ENCODE measurements around the gene FBXW8.

FBXW8 gene

DNA sequence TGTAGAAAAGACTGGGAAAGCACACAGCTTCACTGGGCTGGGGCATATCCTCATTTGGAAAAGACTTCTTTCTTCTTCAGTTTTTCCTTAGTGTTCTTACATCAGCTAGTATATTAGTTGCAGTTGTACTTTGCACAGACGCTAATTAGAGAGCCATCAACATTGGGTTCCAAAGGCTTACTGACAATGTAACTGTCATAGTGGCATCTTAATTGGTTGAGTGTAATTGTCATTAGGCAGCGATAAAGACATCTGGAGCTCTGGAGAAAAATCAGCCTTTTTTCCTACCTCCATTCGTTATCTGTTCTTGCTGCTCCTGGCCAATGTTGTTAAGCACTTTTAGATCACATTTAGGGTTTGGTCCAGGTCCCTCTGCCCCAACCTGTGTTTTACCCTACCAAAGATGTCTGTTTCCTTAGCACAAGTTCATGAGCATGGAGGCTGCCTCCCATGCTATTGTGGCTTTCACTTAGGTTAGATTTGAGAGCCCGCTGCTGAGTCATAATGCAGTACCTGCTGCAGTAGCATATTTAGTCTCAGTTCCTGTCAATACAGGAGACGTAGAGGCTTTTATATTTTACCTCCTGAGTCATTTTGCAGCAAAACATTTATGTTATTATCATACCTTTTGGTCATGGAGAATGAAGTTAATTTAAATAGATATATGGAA lies 49.2 kb downstream of the FBXW8 start:
- peak in 1 of 2 experiments; percentile 6 for DNase-seq

DNA sequence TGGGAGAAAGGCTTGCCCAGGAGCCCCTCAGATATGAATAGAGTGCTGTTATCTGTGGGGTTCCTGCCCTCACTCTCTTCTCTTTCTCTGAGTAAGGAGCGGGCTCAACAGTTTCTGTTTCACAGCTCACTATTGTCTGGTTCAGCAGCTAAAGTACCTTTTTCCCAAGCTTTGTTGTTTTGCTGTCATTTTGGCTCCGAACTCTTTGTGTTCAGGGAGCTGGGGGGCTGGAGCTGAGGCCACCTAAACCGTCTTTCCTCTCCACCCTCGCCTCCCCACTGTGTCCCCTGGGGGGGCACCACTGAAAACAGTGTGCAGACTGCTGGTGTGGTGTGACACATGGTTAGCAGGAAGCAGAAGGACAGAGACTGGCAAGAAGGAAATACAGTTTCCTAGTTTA lies 51.4 kb downstream of the FBXW8 start:
- no peak for DNase-seq

DNA sequence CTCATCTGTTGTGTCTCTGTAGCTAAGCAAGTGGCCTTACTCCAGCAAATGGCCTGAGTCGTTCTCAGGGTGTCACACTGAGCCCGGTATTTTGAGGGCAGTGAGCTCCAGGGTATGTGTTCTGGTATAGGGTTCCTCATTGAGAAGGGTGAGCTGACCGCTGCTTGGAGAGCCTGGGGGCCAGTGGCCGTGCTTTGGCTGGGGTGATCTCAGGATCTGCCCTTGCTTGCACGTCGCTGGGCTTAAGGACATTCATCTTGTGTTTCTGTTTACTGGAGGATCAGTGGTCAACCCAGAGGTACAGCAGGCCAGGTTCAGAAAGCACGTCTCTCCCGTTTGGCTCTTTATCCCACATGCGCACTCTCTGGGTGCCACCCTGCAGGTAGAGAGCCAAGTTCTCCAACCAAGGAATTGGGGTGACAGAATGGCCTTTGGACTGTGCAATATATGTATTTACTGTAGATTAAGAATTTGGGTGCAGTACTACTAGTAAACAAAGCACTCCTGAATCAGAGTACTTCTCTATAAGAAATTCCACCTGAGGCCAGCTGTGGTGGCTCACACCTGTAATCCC lies 52.1 kb downstream of the FBXW8 start:
- no peak for DNase-seq

DNA sequence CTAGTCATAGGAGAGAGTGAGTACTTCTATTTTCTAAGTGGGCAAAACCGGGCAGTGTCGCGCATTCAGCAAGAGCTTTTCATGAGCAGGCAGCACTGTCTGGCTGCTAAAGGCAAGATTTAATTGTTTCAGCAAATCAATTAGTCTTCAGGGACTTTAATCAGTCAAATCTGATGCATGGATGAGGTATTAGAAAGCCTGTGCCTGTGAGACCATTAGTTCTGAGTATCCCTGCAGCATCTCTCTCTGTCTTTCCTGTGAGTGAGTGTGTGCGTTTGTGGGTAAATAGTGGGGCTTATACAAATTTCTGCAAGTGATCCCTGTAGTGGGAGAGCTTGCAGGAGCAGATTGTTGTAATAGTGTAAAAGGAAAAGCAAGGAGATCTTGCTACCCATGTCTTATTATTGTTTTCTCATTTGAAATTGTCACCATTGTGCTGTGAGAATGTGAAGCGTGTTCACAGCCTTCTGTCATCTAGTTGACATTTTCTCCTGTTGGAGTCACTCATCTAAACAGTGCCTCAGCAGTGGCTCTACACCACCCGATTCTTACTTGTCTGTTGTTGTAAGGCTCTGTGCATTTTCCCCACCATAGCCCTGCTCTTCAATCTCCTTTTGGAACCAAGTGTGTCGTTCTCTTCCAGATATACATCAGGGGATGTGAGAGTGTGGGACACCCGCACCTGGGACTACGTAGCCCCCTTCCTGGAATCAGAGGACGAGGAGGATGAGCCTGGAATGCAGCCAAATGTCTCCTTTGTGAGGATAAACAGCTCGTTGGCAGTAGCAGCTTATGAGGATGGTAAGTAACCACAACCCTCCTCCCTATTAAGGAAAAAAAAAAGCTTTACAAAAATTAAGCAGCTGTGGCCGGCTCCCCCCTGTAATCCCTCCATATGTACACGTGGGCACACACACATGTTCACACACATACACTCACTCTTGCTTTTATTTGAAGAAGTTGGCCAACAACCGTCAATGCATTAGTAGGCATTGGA lies 53.6 kb downstream of the FBXW8 start:
- DNase-seq: no peak

DNA sequence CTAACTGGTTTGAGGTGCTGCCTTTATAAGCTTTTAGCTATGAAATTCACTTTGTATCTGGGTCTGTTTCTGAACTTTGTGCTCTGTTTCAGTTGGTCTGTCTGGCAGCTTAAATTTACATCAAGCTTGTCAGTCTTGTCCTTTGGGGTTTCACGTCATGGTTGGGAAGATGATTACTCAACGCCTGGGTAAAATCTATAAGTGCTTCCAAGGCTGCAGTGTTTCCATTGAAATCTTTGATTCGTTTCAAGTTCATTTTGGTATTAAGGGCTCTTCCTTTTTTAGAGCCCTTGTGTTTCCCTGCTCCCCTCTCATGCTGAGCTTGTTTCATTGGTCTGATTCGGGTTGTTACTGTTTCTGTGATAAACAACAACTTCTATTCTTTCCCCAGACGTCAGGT lies 58.2 kb downstream of the FBXW8 start:
- DNase-seq: no peak

DNA sequence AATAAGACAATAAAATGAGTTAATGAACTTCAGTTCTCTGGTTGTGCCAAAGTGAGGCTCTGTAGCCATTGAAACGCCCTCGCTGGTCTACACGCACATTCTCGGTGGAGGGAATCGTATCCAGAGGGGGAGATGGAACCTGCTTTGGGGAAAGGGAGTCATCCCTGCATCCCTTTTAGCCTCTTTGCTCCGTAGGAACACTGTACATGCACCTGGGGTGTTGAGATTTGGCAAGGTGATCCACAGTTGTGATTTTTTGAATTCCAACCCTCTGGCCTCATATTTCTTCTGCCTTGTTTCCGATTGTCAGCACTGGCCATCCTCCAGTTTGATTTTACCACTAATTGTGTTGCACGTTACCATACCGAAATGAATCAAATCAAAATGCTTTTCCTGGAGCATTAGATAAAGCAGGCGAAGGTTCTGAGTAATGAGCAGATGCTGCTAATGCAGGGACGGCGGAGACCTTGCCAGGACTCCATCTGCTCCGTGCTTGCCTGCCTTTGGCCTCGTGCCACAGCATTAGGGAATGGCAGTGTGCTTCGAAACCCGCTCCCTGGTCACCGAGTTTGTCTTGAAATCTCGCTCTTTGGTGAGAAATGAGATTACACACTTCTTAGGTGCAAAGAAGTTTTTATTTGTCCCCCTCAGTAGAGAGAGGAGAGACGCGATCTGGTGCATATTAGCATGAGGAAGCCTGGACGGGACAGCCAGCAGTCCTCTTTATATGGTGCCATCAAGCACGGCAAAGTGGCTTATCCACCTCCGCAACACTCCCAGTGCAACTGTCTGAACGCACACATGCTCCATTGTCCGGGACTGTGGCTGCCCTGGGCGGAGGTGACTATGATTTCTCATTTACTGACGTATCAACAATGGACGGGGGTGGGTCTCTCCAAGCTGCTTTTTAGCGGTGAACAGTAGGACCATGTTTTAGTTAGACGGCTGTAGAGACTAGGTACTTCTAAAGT lies 59.1 kb downstream of the FBXW8 start:
- no peak for DNase-seq

DNA sequence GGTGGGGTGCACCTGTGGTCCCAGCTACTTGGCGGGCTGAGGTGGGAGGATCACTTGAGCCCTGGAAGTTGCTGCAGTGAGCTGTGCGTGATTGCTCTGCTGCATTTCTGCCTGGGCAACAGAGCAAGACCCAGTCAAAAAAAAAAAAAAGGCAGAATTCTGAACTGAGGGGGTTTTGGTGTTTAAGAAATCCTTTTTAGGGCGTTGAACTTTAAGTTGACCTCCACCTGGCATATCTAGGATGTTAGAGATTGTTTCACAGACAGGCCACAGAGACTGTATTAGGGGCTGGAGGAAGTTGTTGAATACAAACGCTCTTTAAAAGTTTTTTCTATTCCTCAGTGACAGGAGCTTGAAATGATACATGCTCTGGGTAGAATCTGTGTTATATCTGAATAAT lies 60.5 kb downstream of the FBXW8 start:
- no peak for DNase-seq

DNA sequence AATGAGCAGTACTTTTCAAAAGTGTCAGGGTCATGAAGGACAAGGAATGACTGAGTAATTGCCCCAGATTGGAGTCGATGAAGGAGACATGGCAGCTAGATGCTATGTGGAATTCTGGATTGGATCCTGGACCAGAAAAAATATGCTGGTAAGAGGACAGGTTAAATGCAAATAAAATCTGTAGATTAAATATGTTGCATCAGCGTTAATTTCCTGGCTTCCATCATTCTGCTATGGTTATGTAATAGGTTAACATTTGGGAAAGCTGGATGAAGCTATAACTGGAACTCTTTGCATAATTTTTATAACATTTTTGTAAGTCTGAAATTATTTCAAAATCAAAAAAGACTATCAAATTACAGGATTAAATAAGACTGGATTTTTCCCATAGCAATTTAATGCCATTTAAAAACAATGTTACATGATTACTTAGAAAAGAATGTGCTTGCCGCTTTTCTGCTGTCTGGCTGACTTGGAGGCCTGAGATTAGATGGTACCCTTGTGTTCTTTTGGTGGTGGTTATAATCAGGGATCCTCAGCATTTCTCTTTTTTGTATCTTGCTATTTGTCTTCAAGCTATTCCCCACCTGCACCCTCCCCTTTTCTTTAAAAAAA lies 65.1 kb downstream of the FBXW8 start:
- no peak for DNase-seq

DNA sequence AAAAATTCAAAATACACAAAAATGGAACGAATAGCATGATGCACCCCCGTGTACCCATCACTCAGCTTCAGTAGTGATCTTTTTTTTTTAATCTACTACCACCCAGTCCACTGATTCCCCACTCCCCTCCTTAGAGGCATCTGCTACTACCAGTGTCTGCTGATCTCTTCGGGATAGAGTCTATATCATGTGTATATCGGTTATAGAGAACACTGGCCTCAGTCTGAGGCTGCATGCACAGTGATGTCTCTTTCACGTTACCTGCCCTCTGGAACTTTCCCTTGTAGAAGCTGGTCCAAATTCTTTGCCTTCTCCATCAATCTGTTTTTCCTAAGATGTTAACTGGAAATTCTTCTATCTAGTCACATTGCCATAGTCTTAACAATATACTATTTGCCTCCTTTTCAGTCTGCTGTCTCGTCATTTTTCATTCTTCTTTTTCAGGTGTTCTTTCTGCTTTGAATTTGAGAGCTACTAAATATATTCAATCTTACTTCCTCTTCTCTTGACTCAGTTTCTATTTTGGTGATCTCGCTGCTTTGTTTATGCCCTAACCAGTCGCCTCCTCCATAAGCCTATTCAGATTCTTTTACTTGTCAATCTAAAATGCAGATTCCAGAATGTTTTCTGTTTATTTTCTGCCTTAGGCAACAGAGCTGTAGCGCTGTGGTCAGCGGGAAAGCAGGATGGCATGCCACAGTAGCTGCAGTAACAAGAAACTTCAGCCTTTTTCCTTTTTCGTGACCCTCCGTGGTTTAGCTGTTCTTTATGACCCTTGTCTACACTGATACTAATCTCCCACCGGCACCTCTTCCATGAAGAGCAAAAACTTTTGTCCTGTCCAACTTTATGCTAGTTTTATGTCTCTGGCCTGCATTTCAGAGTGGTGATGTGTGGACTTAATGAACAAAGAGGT lies 67.0 kb downstream of the FBXW8 start:
- no peak for DNase-seq

DNA sequence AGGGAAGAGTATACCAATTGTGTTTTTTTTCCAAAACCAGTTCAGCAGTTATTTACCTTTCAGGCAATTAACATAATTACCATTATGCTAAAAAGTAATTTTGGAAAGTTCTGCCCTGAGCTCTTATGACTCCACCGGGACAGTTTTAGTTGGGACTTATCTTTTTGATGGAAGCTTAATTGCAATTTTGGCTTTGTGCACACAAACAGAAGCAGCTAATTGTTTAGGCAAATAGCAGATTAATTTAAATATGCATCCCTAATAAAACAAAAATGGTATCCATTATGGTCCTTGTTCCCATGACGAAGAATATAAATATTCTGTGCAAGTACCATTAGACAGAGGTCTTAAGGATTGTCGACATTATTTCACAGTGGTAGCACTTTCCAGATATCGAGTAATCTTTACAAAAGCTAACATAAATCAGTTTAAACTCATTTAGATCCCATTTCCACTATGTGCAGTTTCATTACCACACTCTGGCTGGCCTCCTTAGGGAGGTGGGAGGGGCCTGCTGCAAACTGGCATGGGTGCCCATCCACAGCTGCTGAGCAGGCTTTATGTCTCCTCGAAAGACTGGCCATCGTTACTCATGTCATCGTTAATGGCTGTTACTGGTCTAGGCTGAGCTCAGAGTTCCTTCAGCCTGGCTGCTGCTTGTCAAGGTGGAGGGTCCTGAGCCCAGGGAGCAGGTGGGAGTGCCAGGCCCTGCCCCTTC lies 68.2 kb downstream of the FBXW8 start:
- DNase-seq: no peak

DNA sequence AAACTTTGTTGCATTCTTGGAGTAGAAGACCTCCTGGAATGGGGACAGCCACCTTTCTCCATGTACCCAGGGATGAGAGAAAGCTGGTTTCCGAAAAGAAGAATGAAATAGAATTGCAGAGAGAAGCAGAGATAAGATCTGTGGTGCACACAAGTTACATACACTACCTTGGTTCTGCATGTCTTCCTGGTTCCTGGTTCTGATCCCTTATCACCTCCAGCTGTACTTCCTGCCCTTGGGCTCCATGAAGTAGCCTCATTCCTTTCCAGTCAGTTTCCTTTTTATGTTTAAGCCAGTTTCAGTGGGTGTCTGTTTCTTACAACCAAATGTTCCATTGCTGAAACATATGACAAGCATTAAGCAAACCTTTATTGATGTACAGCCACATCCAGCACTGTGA lies 69.3 kb downstream of the FBXW8 start:
- DNase-seq: no peak

DNA sequence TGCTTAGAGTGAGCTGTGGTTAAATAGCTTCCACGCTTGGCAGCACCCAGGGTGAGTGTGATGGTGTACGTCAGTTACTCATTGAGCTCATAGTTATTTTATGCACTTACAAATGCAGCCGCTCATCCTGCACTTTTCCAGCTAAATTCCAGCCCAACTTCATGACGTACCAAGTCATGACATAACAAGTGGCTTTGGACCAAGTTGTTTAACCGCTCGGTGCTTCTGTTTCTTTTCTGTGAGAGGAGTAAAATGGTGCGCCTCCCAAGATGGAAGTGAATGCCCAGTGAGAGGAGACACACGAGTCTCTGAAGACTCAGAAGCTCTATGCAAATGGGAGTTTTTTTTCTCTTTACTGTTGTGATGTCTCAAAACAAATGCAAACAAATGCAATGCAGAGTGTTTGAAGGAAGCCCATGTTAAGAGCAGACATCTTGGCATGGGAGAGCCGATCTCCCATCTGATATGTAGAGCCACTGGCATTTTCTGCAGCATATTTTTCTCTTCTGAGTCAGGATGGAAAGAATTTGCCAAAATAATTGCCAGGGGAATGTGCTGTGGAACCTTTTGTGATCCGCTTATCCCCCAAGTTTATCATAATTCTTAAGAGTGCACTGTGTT lies 72.2 kb downstream of the FBXW8 start:
- DNase-seq: no peak

DNA sequence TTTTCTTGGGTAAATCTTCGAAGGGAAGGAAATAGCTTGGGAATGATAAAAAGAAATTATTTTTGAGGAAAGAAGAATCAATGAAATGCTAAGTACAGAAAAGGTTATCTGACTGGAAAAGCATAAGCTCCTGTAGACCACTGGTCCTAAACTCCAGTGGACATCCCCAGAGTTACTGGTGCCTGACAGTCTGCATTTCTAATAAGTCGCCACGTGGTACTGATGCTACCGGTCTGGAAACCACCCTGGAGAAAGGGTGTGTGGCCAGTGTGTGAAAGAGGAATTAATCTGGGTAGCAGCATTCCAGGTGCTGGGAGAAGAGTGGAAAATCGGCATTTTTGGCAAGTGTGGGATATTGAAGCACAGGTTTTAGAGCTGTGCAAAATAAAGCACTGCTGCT lies 73.3 kb downstream of the FBXW8 start:
- DNase-seq: no peak

DNA sequence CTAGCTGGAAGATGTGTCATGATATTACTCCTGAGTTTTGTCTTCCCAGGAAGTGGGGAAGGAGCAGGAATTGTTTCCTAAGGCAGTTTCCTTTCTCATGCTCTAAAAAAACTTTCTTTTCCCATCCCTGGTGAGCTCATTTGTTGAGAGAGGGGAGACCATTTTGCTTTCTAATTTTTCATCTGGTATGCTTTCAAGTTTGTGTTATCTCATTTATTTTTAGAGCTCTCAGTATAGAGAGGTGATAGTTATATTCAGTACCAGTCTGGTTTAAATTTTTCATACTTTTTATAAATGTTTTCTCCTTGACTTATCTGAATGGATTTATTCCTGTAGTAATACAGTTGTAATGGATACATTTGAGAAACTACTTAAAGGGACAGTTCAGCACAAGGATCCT lies 79.6 kb downstream of the FBXW8 start:
- no peak for DNase-seq

DNA sequence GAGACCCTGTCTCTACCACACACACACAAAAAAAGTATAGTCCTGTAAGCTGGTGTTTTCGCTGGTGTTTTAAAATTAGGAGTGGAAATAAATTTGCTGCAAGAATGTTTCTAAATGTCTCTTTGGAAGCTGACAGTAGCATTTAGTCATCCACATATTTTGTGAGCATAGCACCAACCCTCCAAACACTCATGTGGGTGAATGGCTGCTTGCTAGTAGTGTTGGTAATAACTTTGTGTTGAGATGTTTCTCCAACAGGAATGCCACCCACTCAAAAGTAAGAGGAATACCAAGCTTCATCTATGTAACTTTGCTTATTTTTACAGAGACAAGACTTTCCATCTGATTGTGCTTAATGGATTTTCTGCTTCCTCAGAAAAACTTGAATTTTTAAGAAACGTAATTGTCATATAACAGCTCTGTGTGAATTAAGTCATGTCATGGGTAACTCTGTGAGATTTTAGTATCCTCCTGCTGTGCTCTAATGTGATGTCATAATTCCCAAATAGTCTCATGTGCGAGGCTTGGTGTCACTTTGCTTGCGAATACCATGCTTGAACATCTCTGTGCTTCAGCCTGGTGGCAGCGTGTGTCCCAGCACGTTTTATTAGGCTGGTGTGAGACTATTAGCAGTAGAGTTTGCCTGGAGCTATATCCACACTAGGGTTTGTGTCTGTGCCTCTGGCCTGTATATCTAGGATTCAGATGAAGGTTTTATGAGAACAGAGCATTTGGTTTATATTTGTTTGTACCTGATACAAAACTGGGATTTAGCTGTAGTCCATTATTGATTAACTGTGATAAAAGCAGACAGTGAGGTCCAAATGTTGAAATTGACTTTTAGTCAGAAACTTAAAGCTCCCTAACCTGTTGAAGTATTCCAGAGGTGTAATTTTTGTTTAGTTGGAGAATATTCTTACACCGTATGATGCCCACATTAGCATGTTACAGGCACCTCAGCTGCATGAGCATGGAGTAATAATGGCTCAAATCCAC lies 80.5 kb downstream of the FBXW8 start:
- no peak for DNase-seq

DNA sequence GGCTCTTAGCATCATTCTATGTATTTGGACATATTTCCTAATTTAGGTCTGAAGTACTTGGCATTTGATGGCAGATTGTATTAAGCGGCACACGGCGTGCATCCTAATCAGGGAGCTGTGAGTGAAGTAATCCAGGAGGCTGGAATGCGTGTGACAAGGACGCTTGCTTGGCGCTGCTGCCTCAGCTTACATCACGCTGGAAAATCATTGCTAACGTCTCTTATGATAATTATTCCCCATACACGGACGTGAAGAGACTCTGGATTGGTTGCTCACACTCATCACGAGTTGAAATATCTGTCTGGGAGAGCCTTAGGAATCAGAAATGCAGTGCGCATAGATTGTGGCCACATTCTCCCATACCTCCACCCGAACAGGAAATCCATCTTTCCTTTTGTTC lies 85.3 kb downstream of the FBXW8 start:
- no peak for DNase-seq

DNA sequence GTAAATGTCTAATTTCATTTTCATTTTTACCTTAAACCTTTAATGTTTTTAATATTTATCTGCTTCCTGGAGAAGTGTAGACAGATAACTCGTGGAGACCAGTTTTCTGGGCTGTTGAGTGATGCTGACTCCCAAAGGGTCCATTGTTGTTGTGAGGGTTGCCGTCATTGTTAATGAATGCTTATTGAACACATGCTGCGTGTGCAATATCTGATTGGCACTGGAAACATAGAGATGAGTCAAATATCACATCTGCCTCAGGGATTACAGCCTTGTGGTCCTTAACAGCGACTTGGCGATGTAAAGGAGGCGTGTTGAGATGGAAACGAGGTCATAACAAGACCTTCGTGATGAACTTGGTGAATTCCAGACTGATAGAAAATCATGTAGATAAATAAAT lies 85.9 kb downstream of the FBXW8 start:
- DNase-seq: no peak

DNA sequence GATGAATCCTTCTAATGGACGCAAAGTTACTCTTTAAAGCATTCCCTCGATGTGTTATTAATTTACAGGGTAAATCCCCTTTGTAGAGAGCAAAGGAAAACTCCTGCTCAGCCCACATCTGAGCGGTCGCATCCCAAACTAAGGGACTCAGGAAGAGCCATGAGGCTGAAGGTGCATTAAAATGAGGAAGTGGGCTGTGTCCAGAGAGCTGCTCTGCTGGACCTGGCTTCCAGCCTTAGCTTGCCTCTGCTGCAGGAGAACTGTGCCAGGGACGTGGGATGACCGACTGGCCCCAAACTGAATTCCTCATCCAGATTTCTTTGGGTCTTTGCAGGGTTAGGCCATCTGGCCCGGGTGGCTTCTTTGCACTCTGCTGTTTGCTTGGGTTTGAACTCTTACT lies 88.3 kb downstream of the FBXW8 start:
- no peak for DNase-seq

DNA sequence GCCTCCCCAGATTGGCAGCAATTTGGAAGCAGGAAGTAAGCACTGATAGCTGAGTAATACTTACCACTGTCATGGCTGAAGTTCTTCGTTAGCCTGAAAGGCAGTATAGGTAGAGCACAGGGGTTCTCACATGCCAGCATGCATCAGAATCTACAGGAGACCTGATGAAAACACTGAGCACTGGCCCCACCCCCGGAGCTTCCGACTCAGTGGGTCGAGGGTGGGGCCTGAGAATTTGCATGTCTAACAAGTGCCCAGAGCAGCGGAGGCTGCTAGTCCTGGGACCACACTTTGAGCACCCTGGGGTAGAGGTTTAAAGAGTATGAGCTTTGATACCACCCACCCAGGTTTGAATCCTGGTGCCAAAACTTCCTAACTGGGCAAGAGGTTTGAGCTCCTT lies 89.6 kb downstream of the FBXW8 start:
- no peak for DNase-seq
